ENCODE measurements around the gene TRDMT1. TPM values are rescaled to one million over a fixed set of nuclear protein-coding genes. Genes with fewer than 3 reads are reported as not detected.

The TRDMT1 gene
- total RNA-seq, 4 donors from 2014 or later, result 2.7 to 9.4 (median 4.0) TPM

DNA sequence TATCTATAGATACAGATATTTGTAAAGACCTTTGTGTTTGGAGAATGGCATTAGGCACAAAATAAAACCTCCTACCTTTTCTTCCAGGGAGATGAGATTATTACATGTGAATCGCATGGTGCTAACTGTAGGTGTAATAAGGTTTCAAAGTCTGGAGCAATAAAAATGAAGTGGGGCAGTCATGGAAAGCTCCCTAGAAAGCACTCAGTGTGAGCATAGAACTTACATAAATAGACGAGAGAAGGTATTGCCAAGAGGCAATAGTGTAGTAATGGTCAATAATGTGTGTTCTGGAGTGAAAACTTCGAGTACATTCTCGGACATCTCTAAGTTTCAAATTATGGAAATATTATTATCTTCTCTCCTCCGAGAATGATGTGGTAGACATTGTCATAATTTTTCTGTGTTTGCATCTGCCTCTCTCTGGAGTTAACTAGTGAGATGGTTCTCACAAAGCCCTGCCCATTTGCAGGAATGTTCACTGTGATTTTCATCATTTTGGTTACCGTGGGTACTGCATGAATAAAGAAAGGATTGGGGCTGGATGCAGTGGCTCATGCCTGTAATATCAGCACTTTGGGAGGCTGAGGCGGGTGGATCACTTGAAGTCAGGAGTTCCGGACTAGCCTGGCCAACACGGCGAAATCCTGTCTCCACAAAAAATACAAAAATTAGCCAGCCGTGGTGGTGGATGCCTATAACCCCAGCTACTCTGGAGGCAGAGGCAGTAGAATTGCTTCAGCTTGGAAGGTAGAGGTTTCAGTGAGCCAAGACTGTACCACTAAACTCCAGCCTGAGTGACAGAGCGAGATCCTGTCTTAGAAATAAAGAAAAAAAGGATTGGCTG, 37.2 kb upstream of the TRDMT1 start:
- Histone ChIP-seq H3K27me3 (no peaks in the 10 kb centered on the region), H3K4me1 (peaks cover 31% of the 10 kb centered on the region), H3K4me3 (no peak overlapping the region), H3K9me3 (no peaks in the 10 kb centered on the region), H3K27ac (no peak overlapping the region), H3K36me3 (peaks cover 41% of the 10 kb centered on the region)
- peak in 1 of 2 donors; percentile 77 for DNase-seq (ENCODE audit: low spot score in 2 of 2)
- TF ChIP-seq EP300 (IDR thresholded peaks at IDR 0.05) (no peak), POLR2AphosphoS5 (IDR thresholded peaks at IDR 0.05) (peak in 1 of 3 donors; percentile 47)
- WGBS, result 46% methylated on average over 12 of the region's 12 CpGs

DNA sequence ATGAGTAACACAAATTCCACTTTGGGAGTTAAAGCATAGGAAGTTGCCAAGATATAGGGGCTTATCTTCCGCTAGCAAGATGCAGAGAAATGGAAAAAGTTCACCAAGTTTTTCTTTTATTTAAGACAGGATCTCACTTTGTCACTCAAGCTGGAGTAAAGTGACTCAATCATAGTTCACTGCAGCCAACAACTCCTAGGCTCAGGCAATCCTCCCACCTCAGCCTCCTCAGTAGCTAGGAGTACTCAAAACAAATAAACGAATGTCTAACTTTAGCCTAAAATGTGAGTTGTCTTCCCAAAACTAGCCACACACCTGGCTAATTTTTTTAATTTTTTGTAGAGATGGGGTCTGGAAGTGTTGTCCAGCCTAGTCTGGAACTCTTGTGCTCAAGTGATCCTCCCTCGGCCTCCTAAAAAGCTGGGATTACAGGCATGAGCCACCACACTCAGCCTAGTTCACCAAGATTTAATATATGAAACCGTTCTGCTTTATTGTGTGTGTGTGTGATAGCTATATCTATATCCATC, 36.5 kb upstream of the TRDMT1 start:
- Histone ChIP-seq H3K4me1 (peaks cover 38% of the 10 kb centered on the region), H3K4me3 (no peak overlapping the region), H3K36me3 (peaks cover 47% of the 10 kb centered on the region), H3K27me3 (no peaks in the 10 kb centered on the region), H3K9me3 (no peaks in the 10 kb centered on the region), H3K27ac (no peak overlapping the region)
- WGBS, result 70% methylated on average over 4 of the region's 4 CpGs
- peak in 1 of 3 donors; percentile 22 for TF ChIP-seq POLR2AphosphoS5 (IDR thresholded peaks at IDR 0.05)
- TF ChIP-seq, protein P1, sequence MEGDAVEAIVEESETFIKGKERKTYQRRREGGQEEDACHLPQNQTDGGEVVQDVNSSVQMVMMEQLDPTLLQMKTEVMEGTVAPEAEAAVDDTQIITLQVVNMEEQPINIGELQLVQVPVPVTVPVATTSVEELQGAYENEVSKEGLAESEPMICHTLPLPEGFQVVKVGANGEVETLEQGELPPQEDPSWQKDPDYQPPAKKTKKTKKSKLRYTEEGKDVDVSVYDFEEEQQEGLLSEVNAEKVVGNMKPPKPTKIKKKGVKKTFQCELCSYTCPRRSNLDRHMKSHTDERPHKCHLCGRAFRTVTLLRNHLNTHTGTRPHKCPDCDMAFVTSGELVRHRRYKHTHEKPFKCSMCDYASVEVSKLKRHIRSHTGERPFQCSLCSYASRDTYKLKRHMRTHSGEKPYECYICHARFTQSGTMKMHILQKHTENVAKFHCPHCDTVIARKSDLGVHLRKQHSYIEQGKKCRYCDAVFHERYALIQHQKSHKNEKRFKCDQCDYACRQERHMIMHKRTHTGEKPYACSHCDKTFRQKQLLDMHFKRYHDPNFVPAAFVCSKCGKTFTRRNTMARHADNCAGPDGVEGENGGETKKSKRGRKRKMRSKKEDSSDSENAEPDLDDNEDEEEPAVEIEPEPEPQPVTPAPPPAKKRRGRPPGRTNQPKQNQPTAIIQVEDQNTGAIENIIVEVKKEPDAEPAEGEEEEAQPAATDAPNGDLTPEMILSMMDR (IDR thresholded peaks at IDR 0.05), result no peak
- no peak for DNase-seq (ENCODE audit: low spot score in 2 of 2)

DNA sequence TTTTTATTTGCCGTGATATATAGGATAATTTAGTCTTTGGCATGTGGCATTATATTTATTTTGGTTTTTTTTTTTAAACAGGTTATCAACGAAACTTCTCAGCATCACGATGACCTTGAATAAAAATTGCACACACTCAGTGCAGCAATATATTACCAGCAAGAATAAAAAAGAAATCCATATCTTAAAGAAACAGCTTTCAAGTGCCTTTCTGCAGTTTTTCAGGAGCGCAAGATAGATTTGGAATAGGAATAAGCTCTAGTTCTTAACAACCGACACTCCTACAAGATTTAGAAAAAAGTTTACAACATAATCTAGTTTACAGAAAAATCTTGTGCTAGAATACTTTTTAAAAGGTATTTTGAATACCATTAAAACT, 35.7 kb upstream of the TRDMT1 start:
- H3K36me3 ChIP-seq, result peaks cover 50% of the 10 kb centered on the region
- 71% methylated on average over 5 of the region's 5 CpGs for WGBS

DNA sequence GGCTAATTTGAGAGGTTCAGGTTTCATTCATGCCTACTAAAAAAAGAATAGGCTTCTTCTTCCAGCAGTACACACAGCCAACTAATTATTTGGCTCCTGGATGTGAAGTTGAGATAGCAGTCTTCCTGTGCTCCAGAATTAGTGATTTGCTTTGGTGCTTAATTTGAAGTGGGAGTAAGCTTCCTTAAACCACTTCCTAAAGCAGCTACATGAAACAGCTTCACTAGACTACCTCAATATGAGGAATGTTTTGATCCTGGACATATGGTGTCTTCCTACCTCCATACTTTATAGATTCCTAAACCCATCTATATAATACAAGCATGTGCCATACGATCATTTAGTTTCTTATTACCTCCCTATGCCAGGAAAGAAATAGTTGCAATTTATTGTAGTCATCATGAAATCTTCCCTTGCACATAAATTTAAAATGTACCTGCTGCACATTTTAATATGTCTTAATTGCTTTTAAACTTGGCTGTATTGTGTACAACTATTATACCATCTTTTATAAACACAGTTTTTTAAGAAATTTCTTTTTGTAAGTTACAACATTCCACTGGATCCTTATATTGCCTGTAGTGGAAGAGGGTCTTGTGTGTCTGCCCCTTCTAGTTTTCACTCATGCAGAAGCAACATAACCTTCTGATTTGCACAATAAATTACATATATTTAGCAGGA, 35.1 kb upstream of the TRDMT1 start:
- Histone ChIP-seq H3K27ac (peak overlapping the region; percentile 59), H3K27me3 (no peaks in the 10 kb centered on the region), H3K4me1 (peaks cover 50% of the 10 kb centered on the region), H3K36me3 (peaks cover 50% of the 10 kb centered on the region), H3K4me3 (no peak overlapping the region), H3K9me3 (no peaks in the 10 kb centered on the region)
- 37% methylated on average over 1 of the region's 1 CpG for WGBS
- TF ChIP-seq POLR2A (IDR thresholded peaks at IDR 0.05), result no peak
- TF ChIP-seq, protein P1 (IDR thresholded peaks at IDR 0.05), result no peak
- TF ChIP-seq POLR2AphosphoS5 (IDR thresholded peaks at IDR 0.05), result no peak
- TF ChIP-seq EP300 (IDR thresholded peaks at IDR 0.05), result no peak
- no peak for DNase-seq (ENCODE audit: low spot score in 2 of 2)

More for the DNA sequence above, 35.7 kb upstream of the TRDMT1 start:
- H3K27me3 ChIP-seq, result no peaks in the 10 kb centered on the region
- DNase-seq (ENCODE audit: low spot score in 2 of 2), result no peak
- no peak overlapping the region for H3K4me3 ChIP-seq
- TF ChIP-seq POLR2AphosphoS5 (IDR thresholded peaks at IDR 0.05), result no peak
- no peak for TF ChIP-seq POLR2A (IDR thresholded peaks at IDR 0.05)
- TF ChIP-seq EP300 (IDR thresholded peaks at IDR 0.05), result no peak
- TF ChIP-seq, protein P1 (IDR thresholded peaks at IDR 0.05), result no peak
- H3K27ac ChIP-seq, result no peak overlapping the region
- peaks cover 46% of the 10 kb centered on the region for H3K4me1 ChIP-seq
- no peaks in the 10 kb centered on the region for H3K9me3 ChIP-seq

DNA sequence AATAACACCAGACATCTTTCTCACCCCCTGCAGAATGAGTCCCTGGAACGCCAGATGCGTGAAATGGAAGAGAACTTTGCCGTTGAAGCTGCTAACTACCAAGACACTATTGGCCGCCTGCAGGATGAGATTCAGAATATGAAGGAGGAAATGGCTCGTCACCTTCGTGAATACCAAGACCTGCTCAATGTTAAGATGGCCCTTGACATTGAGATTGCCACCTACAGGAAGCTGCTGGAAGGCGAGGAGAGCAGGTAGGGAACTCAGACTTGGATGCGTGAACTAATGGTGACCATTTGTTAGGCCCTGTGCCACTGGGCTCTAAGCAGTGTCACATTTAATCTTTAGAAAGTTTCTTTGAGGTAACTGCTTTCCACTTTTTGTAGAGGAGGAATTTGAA, 33.7 kb upstream of the TRDMT1 start:
- no peaks in the 10 kb centered on the region for H3K9me3 ChIP-seq
- peak overlapping the region; percentile 68 for H3K4me3 ChIP-seq
- H3K27ac ChIP-seq, result peak overlapping the region; percentile 59
- WGBS, result 52% methylated on average over 8 of the region's 8 CpGs
- TF ChIP-seq EP300 (IDR thresholded peaks at IDR 0.05) (no peak), POLR2AphosphoS5 (IDR thresholded peaks at IDR 0.05) (peak in 1 of 3 donors; percentile 25), POLR2A (IDR thresholded peaks at IDR 0.05) (no peak)
- TF ChIP-seq, protein P1 (IDR thresholded peaks at IDR 0.05), result no peak
- no peak for DNase-seq (ENCODE audit: low spot score in 2 of 2)
- peaks cover 50% of the 10 kb centered on the region for H3K36me3 ChIP-seq
- no peaks in the 10 kb centered on the region for H3K27me3 ChIP-seq
- H3K4me1 ChIP-seq, result peaks cover 55% of the 10 kb centered on the region

Measured in suprapubic skin (tissue), 4 donors.